Gastrocnemius medialis (tissue), 4 donors: ENCODE measurements around the gene PNPT1. TPM values are rescaled to one million over a fixed set of nuclear protein-coding genes. Genes with fewer than 3 reads are reported as not detected.
A peak's percentile ranks its signal among the peaks of the same experiment; 100 is the strongest.

Experiments
- ATAC-seq, 2 donors: fragments of 150-250 bp; one replicate each; pipeline ENCODE4 v1.9.1; 2016
- DNase-seq, 2 donors: peaks; one replicate each; pipeline ENCODE4 v3.0.0-alpha.2; 2019
- H3K27ac ChIP-seq, 4 donors: fragments of 200-600 bp; sonication (generic); 1 replicate in 1 of 4; 2 replicates in 3 of 4; pipeline ENCODE4 v1.5.1; 2016 to 2018; ENCODE audit warnings: mild to moderate bottlenecking in 2 of 4, moderate library complexity in 1 of 4
- H3K27me3 ChIP-seq, 3 donors: fragments of 200-600 bp; sonication (generic) in 2 of 3; 1 replicate in 1 of 3; 2 replicates in 2 of 3; pipeline versions ENCODE4 v1.5.1 to v1.6.0; 2016 to 2019; ENCODE audit warnings: mild to moderate bottlenecking in 1 of 3, moderate library complexity in 1 of 3
- H3K36me3 ChIP-seq, 2 donors: fragments of 200-600 bp; sonication (generic) in 1 of 2; one replicate each; pipeline ENCODE4 v1.5.1; 2017 to 2018
- H3K4me1 ChIP-seq, 2 donors: fragments of 200-600 bp; sonication (generic) in 1 of 2; one replicate each; pipeline ENCODE4 v1.5.1; 2016 to 2017; ENCODE audit warnings: mild to moderate bottlenecking in 2 of 2
- H3K4me3 ChIP-seq, 4 donors: fragments of 200-600 bp; sonication (generic) in 3 of 4; 1 replicate in 1 of 4; 2 replicates in 3 of 4; pipeline ENCODE4 v1.5.1; 2016 to 2019; ENCODE audit warnings: mild to moderate bottlenecking in 2 of 4
- H3K9me3 ChIP-seq, 3 donors: fragments of 200-600 bp; sonication (generic) in 2 of 3; 1 replicate in 1 of 3; 2 replicates in 2 of 3; pipeline ENCODE4 v1.5.1; 2016 to 2019
- CTCF ChIP-seq, 5 experiments: fragments of 450-650 bp in 3 of 5; fragments of 200-600 bp in 2 of 5; sonication (generic) in 2 of 5; IDR thresholded peaks in 4 of 5; conservative IDR thresholded peaks in 1 of 5; 1 replicate in 4 of 5; 2 replicates in 1 of 5; pipeline ENCODE4 v1.5.1; 2016 to 2019; ENCODE audit warnings: antibody characterized with exemption in 5 of 5, mild to moderate bottlenecking in 3 of 5, moderate library complexity in 3 of 5
- POLR2A ChIP-seq, 2 donors: fragments of 450-650 bp; IDR thresholded peaks; one replicate each; pipeline ENCODE4 v1.6.1; 2017; ENCODE audit warnings: antibody characterized with exemption in 2 of 2, mild to moderate bottlenecking in 2 of 2, moderate library complexity in 2 of 2
- in situ Hi-C, 4 donors: fragments of 200-750 bp; cut with MboI; loops; one replicate each; pipeline versions ENCODE4 v1.15.0 to v1.8.0; 2017; ENCODE audit warnings: low sequenced_read_pairs in 4 of 4
- intact Hi-C: fragments of 100-400 bp; cut with DNase I; formaldehyde crosslinking; loops from one replicate; pipeline ENCODE4 v1.15.1; 2023; ENCODE audit warnings: low total_unique reads
- total RNA-seq, 4 donors: library from RNA; depleted of rRNA; stranded (reverse); fragments of >200 nt; gene quantifications; one replicate each; pipeline versions ENCODE4 v1.1.0 to v1.2.3, GENCODE V29; 2016

The PNPT1 gene
- total RNA-seq, 4 donors from 2014 or later: 14.1 to 26.0 (median 20.5) TPM

GRCh38 chr2:55732854-55733253 lies 39.2 kb upstream of the PNPT1 start:
- intact Hi-C loops: no loop called here
- H3K27me3 ChIP-seq: no peaks in the 10 kb centered on the region
- ATAC-seq: peak; percentile 65 to 82
- H3K4me3 ChIP-seq: no peak overlapping the region
- TF ChIP-seq CTCF (IDR thresholded peaks at IDR 0.05 in 4 of 5, conservative IDR thresholded peaks at IDR 0.05 in 1 of 5): no peak
- no peak for TF ChIP-seq POLR2A (IDR thresholded peaks at IDR 0.05)
- peak overlapping the region in 2 of 4 donors; percentile 0 to 2 for H3K27ac ChIP-seq
- H3K4me1 ChIP-seq: no peaks in the 10 kb centered on the region
- in situ Hi-C loops: no loop called here
- H3K9me3 ChIP-seq: no peaks in the 10 kb centered on the region
- no peaks in the 10 kb centered on the region for H3K36me3 ChIP-seq
- peak in 1 of 2 donors; percentile 25 for DNase-seq

DNA sequence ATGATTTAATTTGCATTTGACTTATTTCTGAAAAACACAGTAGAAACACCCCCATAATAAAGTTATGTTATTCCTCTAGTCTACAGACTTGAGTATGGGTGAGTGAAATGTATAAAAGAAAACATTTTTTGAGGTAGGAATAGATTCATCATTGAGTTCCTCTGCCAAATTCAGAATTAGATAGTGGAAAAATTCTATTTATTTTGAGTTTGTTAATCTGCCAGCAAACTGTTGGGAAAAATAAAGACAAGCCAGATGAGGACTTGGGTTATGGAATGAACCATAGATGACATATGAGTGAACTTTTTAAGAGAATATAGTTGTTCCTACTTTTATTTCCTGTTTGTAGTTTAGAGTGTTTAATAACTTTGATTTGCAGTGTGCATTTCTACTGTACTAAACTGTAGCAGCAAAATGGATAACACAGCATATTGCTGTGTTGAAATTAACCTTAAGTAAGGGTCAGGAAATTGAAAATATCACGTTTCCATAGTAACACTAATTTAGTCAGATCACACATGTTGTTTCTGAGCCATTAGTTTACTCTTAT lies 35.6 kb upstream of the PNPT1 start:
- Histone ChIP-seq H3K27me3 (no peaks in the 10 kb centered on the region), H3K4me1 (no peaks in the 10 kb centered on the region), H3K36me3 (no peaks in the 10 kb centered on the region), H3K4me3 (no peak overlapping the region), H3K27ac (no peak overlapping the region), H3K9me3 (no peaks in the 10 kb centered on the region)
- ATAC-seq (no peak), DNase-seq (no peak)
- TF ChIP-seq CTCF (IDR thresholded peaks at IDR 0.05 in 4 of 5, conservative IDR thresholded peaks at IDR 0.05 in 1 of 5) (no peak), POLR2A (IDR thresholded peaks at IDR 0.05) (no peak)
- intact Hi-C loops (no loop called here), in situ Hi-C loops (no loop called here)

GRCh38 chr2:55721596-55722215 lies 28.1 kb upstream of the PNPT1 start:
- Histone ChIP-seq H3K4me1 (no peaks in the 10 kb centered on the region), H3K4me3 (no peak overlapping the region), H3K27ac (no peak overlapping the region), H3K9me3 (no peaks in the 10 kb centered on the region), H3K36me3 (no peaks in the 10 kb centered on the region), H3K27me3 (no peaks in the 10 kb centered on the region)
- in situ Hi-C loops: loop anchor here in 2 of 4 donors (25.0 kb wide), 2 partner anchors 416 to 1791 kb away; no protein-coding TSS in a partner anchor
- ATAC-seq (no peak), DNase-seq (no peak)
- intact Hi-C loops: no loop called here
- no peak for TF ChIP-seq CTCF (IDR thresholded peaks at IDR 0.05 in 4 of 5, conservative IDR thresholded peaks at IDR 0.05 in 1 of 5)
- TF ChIP-seq POLR2A (IDR thresholded peaks at IDR 0.05): no peak

- Histone ChIP-seq H3K27me3 (no peaks in the 10 kb centered on the region), H3K27ac (no peak overlapping the region), H3K4me1 (no peaks in the 10 kb centered on the region), H3K36me3 (no peaks in the 10 kb centered on the region), H3K9me3 (no peaks in the 10 kb centered on the region), H3K4me3 (no peak overlapping the region)
- ATAC-seq: no peak
- intact Hi-C loops (no loop called here), in situ Hi-C loops (loop anchor here in 2 of 4 donors (25.0 kb wide), 2 partner anchors 417 to 1792 kb away; no protein-coding TSS in a partner anchor)
- TF ChIP-seq POLR2A (IDR thresholded peaks at IDR 0.05) (no peak), CTCF (IDR thresholded peaks at IDR 0.05 in 4 of 5, conservative IDR thresholded peaks at IDR 0.05 in 1 of 5) (no peak)
- DNase-seq: no peak
These were observed 26.8 kb upstream of the PNPT1 start for GRCh38 chr2:55720417-55720816.
